CD4-positive, alpha-beta T cell treated with Interferon alpha-2 for 1 hour (primary cell): Measurements from ENCODE around the gene MEST.
"Not testable (repeated sequence)": the region's sequence is repeated elsewhere in the genome, so short reads cannot be mapped to it uniquely, and the experiment has no call there.

ENCODE experiments used
- DNase-seq, 2 donors: peaks; one replicate each; pipeline ENCODE4 v3.0.0-alpha.2; 2020 to 2022

Gene MEST

GRCh38 chr7:130486114-130486953 lies 5.6 kb upstream of the MEST start:
- peak; percentile 67 to 70 for DNase-seq

- no peak for DNase-seq
Observed at GRCh38 chr7:130486954-130487436, 4.9 kb upstream of the MEST start.

- no peak for DNase-seq
Observed at GRCh38 chr7:130488392-130489139, 3.3 kb upstream of the MEST start.

GRCh38 chr7:130489140-130489983 lies 2.5 kb upstream of the MEST start:
- no peak for DNase-seq

- DNase-seq: no peak
Observed at GRCh38 chr7:130490311-130490791, 1.5 kb upstream of the MEST start.

- DNase-seq: peak; percentile 12 to 23
Observed at GRCh38 chr7:130490888-130491804, 739 bp upstream of the MEST start.

GRCh38 chr7:130492523-130493274 lies 814 bp downstream of the MEST start:
- no peak for DNase-seq

- DNase-seq: no peak
Observed at GRCh38 chr7:130493275-130493873, 1.5 kb downstream of the MEST start.

- DNase-seq: no peak
Observed at GRCh38 chr7:130494431-130494858, 2.6 kb downstream of the MEST start.

- DNase-seq: no peak
Observed at GRCh38 chr7:130500463-130500862, 8.6 kb downstream of the MEST start.

- DNase-seq: no peak
Observed at GRCh38 chr7:130500910-130501309, 9.0 kb downstream of the MEST start.

GRCh38 chr7:130505753-130506152 lies 13.9 kb downstream of the MEST start:
- DNase-seq: no peak

GRCh38 chr7:130506358-130506757 lies 14.5 kb downstream of the MEST start:
- no peak for DNase-seq

GRCh38 chr7:130512038-130512437 lies 20.2 kb downstream of the MEST start:
- not testable (repeated sequence) for DNase-seq

GRCh38 chr7:130513447-130513846 lies 21.6 kb downstream of the MEST start:
- DNase-seq: no peak

- no peak for DNase-seq
Observed at GRCh38 chr7:130515315-130516040, 23.6 kb downstream of the MEST start.

- DNase-seq: no peak
Observed at GRCh38 chr7:130521258-130521951, 29.5 kb downstream of the MEST start.

GRCh38 chr7:130523519-130524125 lies 31.7 kb downstream of the MEST start:
- not testable (repeated sequence) for DNase-seq

- no peak for DNase-seq
Observed at GRCh38 chr7:130524628-130525027, 32.7 kb downstream of the MEST start.
